ENCODE results near the gene ATP6V0A1.
"Not testable (repeated sequence)": the region's sequence is repeated elsewhere in the genome, so short reads cannot be mapped to it uniquely, and the experiment has no call there.

The ATP6V0A1 gene

GRCh38 chr17:42458497-42459255 lies at the start of gene ATP6V0A1:
Gene ATP6V0A1, plus strand, starts transcription at chr17:42458878. Its CDS starts 2,017 bp downstream, at chr17:42460895.
- DNase-seq (ENCODE audit: low read depth in 2 of 3, low spot score in 2 of 3), result peak; percentile 74 to 90 (median 81)

DNA sequence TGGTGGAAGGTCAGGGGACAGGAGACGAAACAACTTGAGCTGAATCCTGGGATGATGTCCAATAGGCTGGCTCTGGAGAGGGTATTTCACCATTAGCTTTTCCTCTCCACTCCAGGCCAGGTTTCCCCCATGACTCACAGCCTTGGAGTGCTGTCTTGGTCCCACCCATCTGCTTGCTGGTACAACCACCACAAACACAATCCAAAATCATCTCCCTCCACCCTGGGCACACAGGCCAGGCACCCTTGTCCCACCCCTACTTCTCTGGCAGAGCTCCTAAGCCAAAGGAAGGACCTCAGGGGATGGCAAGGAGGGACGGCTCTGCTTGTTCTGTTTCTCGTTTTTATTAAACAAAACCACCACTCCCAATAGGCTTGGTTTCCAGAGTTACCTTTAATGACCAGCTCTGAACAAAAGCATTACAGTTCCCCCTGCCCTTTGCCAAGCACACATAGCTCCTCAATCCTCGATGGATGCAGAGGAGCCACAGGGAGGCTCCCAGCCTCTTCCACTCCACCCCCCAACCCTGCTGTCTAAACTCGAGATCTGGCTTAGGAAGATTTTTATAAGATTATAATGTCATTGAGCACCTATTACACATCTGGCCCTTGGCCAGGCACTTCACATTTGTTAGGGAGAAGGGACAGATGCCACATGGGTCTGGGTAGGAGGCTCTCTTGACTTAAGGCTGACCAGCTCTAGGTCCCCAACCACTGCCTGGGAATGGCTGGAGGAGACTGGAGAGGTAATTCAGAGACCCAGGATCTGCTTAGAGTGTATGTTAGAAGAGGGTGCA lies 49.0 kb upstream of the ATP6V0A1 start:
- DNase-seq (ENCODE audit: low read depth in 2 of 3, low spot score in 2 of 3), result no peak

- no peak for DNase-seq (ENCODE audit: low read depth in 2 of 3, low spot score in 2 of 3)
Observed at GRCh38 chr17:42410319-42410685, 48.4 kb upstream of the ATP6V0A1 start.

GRCh38 chr17:42411361-42411760 lies 47.3 kb upstream of the ATP6V0A1 start:
- DNase-seq (ENCODE audit: low read depth in 2 of 3, low spot score in 2 of 3), result no peak

GRCh38 chr17:42411905-42412679 lies 46.6 kb upstream of the ATP6V0A1 start:
- no peak for DNase-seq (ENCODE audit: low read depth in 2 of 3, low spot score in 2 of 3)

DNA sequence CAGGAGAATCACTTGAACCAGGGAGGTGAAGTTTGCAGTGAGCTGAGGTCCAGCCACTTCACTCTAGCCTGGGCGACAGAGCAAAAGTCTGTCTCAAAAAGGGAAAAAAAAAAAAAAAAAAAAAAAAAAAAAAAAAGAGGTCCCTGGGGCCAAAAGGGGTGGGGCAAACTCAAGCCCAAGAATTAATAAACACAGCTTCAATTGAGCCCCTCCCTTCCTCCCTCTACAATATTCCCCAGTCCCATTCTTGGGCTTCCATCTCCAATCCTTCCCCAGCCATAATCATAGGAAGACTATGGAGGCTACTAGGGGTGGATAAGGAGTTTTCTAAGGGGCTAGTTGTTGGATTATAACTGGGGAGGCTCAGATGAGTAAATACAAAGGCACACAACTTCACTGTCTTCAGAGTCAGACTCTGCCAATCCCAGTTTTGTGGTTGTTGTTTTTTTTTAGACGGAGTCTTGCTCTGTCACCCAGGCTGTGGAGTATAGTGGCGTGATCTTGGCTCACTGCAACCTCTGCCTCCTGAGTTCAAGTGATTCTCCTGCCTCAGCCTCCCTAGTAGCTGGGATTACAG lies 45.1 kb upstream of the ATP6V0A1 start:
- no peak for DNase-seq (ENCODE audit: low read depth in 2 of 3, low spot score in 2 of 3)

DNA sequence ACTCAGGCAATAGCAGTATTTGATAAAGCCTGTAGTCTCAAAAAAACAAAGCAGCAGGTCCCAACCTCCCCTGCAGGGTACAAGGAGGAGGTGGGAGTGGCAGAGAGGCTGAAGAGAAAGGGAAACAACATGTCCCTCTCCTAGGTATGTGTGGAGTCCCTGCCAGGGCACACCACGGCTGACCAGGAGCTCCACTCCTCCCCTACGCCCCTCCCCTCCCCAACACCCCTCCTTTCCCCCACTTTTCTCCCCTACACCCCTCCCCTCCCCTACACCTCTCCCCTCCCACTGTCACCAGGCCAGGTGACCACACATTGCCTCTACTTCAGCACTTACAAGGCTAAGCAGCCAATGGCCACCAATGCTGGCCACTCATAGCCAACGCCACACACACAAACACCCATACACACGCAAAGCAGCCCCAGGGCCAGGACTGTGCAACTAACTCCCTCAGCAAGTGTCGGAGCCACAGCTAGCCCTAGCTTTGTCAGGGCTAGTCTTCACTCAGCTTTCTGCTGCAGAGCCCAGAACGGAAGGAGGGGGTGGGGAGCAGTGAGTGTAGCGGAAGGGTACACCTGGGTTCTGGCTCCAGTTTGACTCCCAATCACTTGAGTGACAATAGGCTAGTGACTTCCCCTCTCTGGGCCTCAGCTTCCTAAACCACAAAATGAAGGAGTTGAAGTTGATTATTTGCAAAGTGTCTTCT lies 43.8 kb upstream of the ATP6V0A1 start:
- no peak for DNase-seq (ENCODE audit: low read depth in 2 of 3, low spot score in 2 of 3)

DNA sequence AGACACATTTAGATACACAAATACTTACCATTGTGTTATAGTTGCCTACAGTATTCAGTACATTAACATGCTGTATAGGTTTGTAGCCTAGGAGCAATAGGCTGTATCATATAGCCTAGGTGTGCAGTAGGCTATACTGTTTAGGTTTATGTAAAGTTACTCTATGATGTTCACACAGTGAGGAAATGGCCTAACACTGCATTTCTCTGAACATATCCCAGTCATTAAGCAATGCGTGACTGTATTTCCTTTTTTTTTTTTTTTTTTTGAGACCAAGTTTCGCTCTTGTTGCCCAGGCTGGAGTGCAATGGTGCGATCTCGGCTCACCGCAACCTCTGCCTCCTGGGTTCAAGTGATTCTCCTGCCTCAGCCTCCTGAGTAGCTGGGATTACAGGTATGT lies 40.7 kb upstream of the ATP6V0A1 start:
- DNase-seq (ENCODE audit: low read depth in 2 of 3, low spot score in 2 of 3), result not testable (repeated sequence)

GRCh38 chr17:42421136-42421506 lies 37.6 kb upstream of the ATP6V0A1 start:
- no peak for DNase-seq (ENCODE audit: low read depth in 2 of 3, low spot score in 2 of 3)

GRCh38 chr17:42421507-42422338 lies 37.0 kb upstream of the ATP6V0A1 start:
- DNase-seq (ENCODE audit: low read depth in 2 of 3, low spot score in 2 of 3), result no peak

DNA sequence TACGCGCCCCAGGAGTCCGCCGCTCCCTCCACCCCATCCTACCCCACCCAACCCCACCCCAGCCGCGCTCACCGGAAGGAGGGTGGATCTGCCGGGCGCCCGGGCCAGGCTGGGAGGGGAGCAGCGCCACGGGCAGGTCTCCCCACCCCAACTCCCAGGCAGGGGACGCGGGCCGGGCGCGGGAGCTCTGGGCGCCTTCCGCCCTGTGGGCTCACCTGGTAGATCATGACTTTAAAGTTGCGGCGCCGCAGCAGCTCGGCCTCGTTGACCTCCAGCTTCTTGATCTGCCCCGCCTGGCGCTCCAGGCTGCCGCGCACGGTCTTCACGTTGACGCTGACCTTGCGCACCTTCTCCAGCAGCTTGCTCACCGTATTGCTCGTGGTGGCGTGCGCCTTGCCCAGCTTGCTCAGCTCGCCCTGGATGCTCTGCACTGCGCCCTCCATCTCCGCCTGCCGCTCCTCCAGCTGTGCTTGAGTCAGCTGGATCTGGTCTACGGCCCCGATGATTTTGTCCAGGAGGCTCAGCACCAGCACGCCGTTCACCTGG lies 36.2 kb upstream of the ATP6V0A1 start:
- no peak for DNase-seq (ENCODE audit: low read depth in 2 of 3, low spot score in 2 of 3)

DNA sequence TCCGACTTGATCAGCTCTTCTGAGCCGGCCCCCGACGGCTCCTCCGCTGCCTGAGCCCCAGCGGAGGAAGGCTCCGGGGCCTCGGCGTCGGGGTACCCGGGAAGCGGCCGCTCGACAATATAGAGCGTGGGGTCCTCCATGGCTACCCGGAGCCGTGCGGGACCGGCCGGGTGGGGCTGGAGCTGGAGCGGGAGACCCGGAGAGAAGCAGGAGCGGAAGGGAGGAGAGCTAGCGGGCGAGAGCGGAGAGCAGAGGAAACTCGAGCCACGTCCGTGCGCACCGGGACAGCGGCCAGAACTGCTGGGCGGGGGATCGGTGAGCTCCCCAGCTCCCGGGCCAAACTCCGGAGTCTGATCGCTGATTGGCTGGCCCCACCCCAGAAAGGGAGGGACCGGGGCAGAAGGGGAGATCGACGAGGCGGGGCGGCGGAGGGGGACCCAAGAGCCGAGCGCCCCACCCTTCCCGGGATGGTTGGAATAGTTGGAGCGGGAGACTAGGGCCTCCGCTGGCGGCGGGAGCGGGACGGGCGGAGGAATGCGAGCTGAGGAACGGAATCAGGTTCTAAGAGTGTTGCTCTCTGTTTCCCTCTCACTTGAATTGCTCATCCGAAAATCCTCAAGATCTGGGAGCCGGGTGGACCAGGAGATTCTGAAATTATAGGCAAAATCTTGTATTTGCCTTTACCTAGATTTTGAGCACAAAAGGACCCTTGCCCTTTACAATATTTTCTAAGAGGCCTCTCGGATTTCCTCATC lies 35.5 kb upstream of the ATP6V0A1 start, which contains the start of gene CAVIN1:
Gene CAVIN1, minus strand, starts transcription at position 299 of the 755 bp plus-strand sequence. Its CDS starts 159 bp downstream, at position 140.
- DNase-seq (ENCODE audit: low read depth in 2 of 3, low spot score in 2 of 3), result no peak

GRCh38 chr17:42423766-42424165 lies 34.9 kb upstream of the ATP6V0A1 start:
- DNase-seq (ENCODE audit: low read depth in 2 of 3, low spot score in 2 of 3), result no peak

DNA sequence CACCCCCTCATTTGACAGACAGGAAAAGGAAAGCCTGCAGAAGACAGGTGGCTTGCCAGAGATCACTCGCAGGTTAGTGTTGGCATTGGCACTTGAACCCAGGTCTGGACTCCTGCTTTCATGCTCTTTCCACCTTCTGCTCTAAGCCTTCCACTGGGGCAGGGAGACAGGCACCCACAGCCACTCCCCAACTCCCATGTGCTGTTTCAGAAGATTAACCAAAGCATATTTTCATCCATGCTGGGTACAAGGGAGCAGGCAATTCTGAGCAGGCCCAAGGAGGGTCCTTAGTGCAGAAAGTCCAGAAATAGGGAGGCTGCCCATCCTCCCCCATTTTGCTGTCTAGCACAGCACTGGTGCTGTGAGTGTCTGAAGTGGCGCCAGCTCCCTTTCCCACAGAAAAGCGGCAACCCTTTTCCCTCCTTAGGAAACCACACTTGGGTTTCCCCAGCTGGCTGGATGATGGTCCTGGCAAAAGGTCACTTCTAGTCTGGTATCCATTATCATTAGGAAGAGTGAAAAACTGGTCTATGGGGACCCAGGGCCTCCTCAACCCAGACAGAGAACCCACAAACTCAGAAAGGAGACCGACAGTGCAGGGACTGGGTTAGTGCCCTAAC lies 33.6 kb upstream of the ATP6V0A1 start:
- no peak for DNase-seq (ENCODE audit: low read depth in 2 of 3, low spot score in 2 of 3)

DNA sequence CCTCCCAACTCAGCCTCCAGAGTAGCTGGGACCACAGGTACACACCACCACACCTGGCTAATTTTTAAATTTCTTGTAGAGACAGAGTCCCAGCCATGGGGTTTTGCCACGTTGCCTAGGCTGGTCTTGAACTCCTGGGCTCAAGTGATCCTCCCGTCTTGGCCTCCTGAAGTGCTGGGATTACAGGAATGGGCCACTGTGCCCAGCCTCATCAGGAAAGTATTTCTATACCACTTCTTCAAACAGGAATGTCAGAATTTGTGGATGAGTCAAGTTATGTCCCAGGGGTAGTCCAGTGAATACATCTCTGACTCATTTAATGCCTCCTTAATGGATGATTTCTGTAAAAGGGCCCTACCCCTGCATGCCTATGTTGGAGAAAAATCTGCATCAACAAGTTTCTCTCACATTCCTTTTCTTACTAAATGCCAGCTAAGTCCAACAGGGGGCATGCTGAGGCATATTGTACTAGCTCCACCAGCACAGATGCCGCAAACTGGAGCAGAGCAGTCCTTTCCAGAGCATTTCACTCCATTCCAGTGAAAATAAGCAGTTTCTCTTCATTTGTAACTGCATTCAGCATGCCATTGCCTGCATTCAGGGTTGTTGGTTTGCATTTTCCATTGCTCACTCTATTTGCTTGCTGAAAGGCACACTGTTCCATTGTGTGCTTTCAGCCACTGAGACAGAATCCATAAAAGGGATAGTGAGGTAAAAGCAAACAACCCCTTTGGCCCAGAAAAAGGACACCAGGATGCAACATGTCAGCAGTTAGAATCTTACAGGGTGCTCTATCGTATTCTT lies 30.3 kb upstream of the ATP6V0A1 start:
- DNase-seq (ENCODE audit: low read depth in 2 of 3, low spot score in 2 of 3), result no peak

DNA sequence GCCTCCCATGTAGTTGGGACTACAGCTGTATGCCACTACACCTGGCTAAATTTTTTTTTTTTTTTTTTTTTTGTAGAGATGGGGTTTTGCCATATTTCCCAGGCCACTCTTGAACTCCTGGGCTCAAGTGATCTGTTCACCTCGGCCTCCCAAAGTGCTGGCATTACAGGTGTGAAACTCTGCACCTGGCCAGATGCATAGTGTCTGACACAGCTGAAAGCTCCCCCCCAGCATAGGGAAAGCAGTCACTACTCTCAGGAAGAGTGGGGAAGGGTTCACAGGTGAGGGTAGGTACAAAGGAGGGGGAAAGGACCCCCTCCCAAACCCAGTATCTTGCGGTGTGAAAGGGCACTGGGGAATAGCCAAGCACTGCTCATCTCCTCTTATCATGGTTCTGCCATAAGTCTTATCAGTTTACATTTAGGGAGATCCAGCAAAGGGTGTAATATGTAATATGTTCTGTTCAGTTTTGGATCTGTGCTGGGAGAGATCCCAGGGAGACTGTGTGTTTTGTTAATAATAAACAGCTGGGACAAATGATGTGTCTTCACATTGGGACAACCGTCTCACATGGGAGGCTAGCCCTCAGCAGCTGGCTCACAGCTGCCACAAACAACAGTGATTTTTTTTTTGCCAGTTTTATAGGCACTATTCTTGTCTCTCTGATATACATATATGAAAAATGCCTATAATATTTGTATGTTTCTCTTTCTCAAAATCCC lies 28.8 kb upstream of the ATP6V0A1 start:
- no peak for DNase-seq (ENCODE audit: low read depth in 2 of 3, low spot score in 2 of 3)

GRCh38 chr17:42431758-42432161 lies 26.9 kb upstream of the ATP6V0A1 start:
- DNase-seq (ENCODE audit: low read depth in 2 of 3, low spot score in 2 of 3), result no peak
